ENCODE data around the gene KRTAP20-2.

The KRTAP20-2 gene

GRCh38 chr21:30612132-30612531 is 22.9 kb upstream of the KRTAP20-2 start:
- CTCF ChIA-PET: interaction anchor here (0.6 kb wide), 1 partner anchor 626 kb away, joined by 3 read pairs; no protein-coding TSS in a partner anchor
- no peak for DNase-seq (ENCODE audit: low spot score)
- TF ChIP-seq CTCF (conservative IDR thresholded peaks at IDR 0.05; ENCODE audit: low read depth): no peak
- POLR2A ChIA-PET (ENCODE audit: low non-redundant PET): no interaction called here
- H3K27ac ChIP-seq: no peak overlapping the region

DNA sequence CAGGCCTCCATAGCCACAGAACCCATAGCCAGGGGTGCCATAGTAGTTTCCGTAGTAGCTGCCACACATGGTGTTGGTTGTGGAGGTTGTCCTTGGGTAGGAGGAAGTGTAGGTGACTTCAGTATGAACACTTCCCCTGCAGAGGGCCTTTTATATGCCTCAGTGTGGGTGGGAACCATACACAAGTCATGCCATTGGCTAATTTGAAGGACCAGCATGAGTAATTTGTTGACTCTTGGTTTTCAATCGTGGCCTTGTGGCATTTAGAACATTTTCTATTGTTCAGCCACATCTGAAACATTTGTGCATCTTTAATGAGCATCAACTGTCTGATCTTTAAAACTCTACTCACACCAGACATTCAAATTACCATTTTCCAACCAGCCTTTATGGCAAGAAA is 21.2 kb upstream of the KRTAP20-2 start, which contains the start of gene KRTAP6-1:
Gene KRTAP6-1 (minus strand): TSS at position 95 of the 400 bp plus-strand sequence. CDS start 26 bp downstream, at position 69.
- DNase-seq (ENCODE audit: low spot score): no peak
- POLR2A ChIA-PET (ENCODE audit: low non-redundant PET): no interaction called here
- TF ChIP-seq CTCF (conservative IDR thresholded peaks at IDR 0.05; ENCODE audit: low read depth): no peak

DNA sequence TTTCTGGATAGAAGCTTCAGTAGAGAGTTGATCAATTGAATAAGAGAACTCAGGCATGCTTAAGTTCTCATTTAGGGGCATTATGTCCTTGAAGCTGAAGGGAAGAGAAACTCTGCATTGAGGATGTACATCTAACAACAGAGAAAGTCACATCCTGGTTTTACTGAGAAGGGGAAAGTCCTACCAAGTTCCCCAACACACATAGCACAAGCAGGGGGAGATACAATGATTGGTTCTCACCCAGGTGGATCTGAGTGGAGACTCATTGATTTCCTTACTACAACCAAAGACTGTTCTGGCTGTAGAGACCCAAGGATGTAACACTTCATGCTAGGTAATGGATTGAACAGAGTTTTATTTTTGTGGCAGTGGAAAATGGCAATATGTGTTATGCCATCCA is 19.8 kb upstream of the KRTAP20-2 start:
- H3K27ac ChIP-seq: no peak overlapping the region
- no peak for TF ChIP-seq CTCF (conservative IDR thresholded peaks at IDR 0.05; ENCODE audit: low read depth)
- no peak for DNase-seq (ENCODE audit: low spot score)
- ChIA-PET CTCF (no interaction called here), POLR2A (ENCODE audit: low non-redundant PET) (no interaction called here)

More for the DNA sequence above, 21.2 kb upstream of the KRTAP20-2 start, which contains the start of gene KRTAP6-1:
- CTCF ChIA-PET: interaction anchor here (0.7 kb wide), 1 partner anchor 1038 kb away, joined by 4 read pairs; no protein-coding TSS in a partner anchor
- H3K27ac ChIP-seq: no peak within 1 kb of the TSS

GRCh38 chr21:30616125-30616524 is 18.9 kb upstream of the KRTAP20-2 start, which contains the start of gene KRTAP20-1:
KRTAP20-1 (plus strand) TSS chr21:30616425; CDS start chr21:30616455, 30 bp downstream.
- ChIA-PET CTCF (no interaction called here), POLR2A (ENCODE audit: low non-redundant PET) (no interaction called here)
- DNase-seq (ENCODE audit: low spot score): no peak
- no peak within 1 kb of the TSS for H3K27ac ChIP-seq
- TF ChIP-seq CTCF (conservative IDR thresholded peaks at IDR 0.05; ENCODE audit: low read depth): no peak

- ChIA-PET CTCF (no interaction called here), POLR2A (ENCODE audit: low non-redundant PET) (no interaction called here)
- H3K27ac ChIP-seq: no peak overlapping the region
- no peak for DNase-seq (ENCODE audit: low spot score)
- no peak for TF ChIP-seq CTCF (conservative IDR thresholded peaks at IDR 0.05; ENCODE audit: low read depth)
Observed at GRCh38 chr21:30620080-30620479, 14.9 kb upstream of the KRTAP20-2 start.

DNA sequence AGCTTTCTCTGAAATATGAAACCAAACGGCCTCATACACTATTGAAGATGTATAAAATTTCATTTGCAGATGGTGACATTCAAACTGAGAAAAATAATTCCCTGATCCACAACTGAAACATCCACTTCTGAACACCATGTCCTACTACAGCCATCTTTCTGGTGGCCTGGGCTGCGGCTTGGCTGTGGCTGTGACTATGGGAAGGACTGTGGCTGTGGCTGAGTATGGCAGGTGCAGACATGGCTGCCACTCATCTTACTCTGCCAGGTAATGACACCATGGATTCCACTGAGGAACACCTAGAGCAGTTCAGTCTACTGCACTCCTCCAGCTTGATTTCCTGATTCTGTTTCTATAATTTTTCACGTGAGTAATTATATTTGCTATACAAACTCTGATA is 14.5 kb upstream of the KRTAP20-2 start, which contains the start of gene KRTAP20-4:
Gene KRTAP20-4 (plus strand): TSS at position 106 of the 400 bp plus-strand sequence.
- ChIA-PET POLR2A (ENCODE audit: low non-redundant PET) (no interaction called here), CTCF (no interaction called here)
- no peak for DNase-seq (ENCODE audit: low spot score)
- H3K27ac ChIP-seq: no peak within 1 kb of the TSS
- TF ChIP-seq CTCF (conservative IDR thresholded peaks at IDR 0.05; ENCODE audit: low read depth): no peak

Measured in RWPE1 (cell line).